ENCODE measurements around the gene NADK2. TPM values are rescaled to one million over a fixed set of nuclear protein-coding genes. Genes with fewer than 3 reads are reported as not detected.

Gene NADK2
- total and polyA plus RNA-seq, 4 donors, result 73.6 to 178 (median 88.0) TPM

DNA sequence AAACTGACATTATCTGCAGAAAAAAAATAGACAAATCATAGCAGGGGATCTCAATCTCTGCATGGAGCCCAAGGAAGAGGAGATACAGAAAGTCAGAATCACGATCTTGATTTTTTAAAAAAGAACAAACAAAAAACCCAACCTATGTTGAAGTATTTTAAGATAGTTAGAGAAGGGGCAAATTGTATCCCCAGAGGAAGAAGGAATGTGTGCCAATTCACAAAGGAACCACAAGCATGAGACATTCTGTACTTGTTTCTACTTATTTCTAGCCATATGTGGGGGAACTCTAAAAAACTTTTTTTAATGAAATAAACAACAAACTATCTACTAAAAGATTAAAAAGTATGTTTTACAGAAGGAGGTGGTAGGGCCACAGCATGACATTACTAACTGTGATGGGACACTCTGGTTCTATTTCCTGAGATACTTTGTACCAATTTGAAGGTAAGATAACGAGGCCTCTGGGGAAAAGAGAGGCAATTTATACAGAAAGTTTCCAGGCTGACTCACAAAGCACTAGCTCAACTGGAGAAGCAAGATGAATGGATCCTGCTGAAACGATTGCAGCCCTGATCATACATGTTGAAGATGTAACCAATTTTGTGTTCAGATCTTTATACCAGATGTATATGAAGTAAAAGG is 37.5 kb upstream of the NADK2 start:
- Histone ChIP-seq H3K27ac (ENCODE audit: low read depth in 1 of 2, low read length in 2 of 2) (no peak overlapping the region), H3K9ac (ENCODE audit: low read depth in 1 of 2, low read length in 2 of 2) (no peak overlapping the region), H3K36me3 (ENCODE audit: control insufficient read depth in 4 of 4, insufficient read depth in 3 of 4, low read depth in 1 of 4, low read length in 3 of 4) (no peaks in the 10 kb centered on the region), H3K4me1 (ENCODE audit: control insufficient read depth in 4 of 4, insufficient read depth in 4 of 4, low read length in 3 of 4) (peaks cover 3 to 17% (median 9%) of the 10 kb centered on the region in 4 donors), H3K27me3 (ENCODE audit: control insufficient read depth in 4 of 4, insufficient read depth in 4 of 4, low read length in 3 of 4) (no peaks in the 10 kb centered on the region), H3K4me3 (ENCODE audit: low read depth in 1 of 3, low read length in 3 of 3) (no peak overlapping the region), H3K9me3 (ENCODE audit: control insufficient read depth in 4 of 4, low read length in 3 of 4) (no peaks in the 10 kb centered on the region)
- DNase-seq (ENCODE audit: low spot score), result no peak
- TF ChIP-seq GABPA (IDR thresholded peaks at IDR 0.05 in 1 of 2, conservative IDR thresholded peaks at IDR 0.05 in 1 of 2) (no peak), JUND (IDR thresholded peaks at IDR 0.05) (no peak), RXRA (IDR thresholded peaks at IDR 0.05) (no peak), HNF4A (conservative IDR thresholded peaks at IDR 0.05) (no peak), MAX (IDR thresholded peaks at IDR 0.05) (no peak), YY1 (IDR thresholded peaks at IDR 0.05) (no peak)
- TF ChIP-seq, protein P1, sequence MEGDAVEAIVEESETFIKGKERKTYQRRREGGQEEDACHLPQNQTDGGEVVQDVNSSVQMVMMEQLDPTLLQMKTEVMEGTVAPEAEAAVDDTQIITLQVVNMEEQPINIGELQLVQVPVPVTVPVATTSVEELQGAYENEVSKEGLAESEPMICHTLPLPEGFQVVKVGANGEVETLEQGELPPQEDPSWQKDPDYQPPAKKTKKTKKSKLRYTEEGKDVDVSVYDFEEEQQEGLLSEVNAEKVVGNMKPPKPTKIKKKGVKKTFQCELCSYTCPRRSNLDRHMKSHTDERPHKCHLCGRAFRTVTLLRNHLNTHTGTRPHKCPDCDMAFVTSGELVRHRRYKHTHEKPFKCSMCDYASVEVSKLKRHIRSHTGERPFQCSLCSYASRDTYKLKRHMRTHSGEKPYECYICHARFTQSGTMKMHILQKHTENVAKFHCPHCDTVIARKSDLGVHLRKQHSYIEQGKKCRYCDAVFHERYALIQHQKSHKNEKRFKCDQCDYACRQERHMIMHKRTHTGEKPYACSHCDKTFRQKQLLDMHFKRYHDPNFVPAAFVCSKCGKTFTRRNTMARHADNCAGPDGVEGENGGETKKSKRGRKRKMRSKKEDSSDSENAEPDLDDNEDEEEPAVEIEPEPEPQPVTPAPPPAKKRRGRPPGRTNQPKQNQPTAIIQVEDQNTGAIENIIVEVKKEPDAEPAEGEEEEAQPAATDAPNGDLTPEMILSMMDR (IDR thresholded peaks at IDR 0.05; ENCODE audit: low read depth, low read length, missing input control), result no peak
- TF ChIP-seq, protein P2, sequence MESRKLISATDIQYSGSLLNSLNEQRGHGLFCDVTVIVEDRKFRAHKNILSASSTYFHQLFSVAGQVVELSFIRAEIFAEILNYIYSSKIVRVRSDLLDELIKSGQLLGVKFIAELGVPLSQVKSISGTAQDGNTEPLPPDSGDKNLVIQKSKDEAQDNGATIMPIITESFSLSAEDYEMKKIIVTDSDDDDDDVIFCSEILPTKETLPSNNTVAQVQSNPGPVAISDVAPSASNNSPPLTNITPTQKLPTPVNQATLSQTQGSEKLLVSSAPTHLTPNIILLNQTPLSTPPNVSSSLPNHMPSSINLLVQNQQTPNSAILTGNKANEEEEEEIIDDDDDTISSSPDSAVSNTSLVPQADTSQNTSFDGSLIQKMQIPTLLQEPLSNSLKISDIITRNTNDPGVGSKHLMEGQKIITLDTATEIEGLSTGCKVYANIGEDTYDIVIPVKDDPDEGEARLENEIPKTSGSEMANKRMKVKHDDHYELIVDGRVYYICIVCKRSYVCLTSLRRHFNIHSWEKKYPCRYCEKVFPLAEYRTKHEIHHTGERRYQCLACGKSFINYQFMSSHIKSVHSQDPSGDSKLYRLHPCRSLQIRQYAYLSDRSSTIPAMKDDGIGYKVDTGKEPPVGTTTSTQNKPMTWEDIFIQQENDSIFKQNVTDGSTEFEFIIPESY (IDR thresholded peaks at IDR 0.05), result no peak
- whole genome bisulfite sequencing, result 77% methylated on average over 3 of the region's 3 CpGs

DNA sequence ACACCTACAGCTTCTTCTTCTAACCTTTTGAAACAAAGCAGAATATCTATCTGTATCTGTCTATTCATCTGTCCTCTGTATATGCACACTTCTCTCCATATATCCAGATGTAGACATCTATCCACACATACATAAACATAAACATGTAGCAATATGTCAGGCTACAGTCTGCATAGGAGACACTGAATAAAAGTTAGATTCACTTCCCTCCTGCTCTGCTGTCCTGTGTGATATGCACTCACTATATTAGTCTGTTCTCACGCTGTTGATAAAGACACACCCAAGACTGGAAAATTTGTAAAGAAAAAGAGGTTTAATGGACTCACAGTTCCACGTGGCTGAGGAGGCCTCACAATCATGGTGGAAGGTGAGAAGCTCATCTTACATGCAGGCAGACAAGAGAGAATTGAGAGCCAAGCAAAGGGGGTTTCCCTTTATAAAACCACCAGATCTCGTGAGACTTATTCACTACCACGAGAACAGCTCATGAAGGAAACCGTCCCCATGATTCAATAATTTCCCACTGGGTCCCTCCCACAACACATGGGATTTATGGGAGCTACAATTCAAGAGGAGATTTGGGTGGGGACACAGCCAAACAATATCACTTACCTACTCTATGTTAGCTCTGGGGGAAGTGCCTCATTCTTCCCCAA is 35.9 kb upstream of the NADK2 start:
- Histone ChIP-seq H3K9ac (ENCODE audit: low read depth in 1 of 2, low read length in 2 of 2) (no peak overlapping the region), H3K4me3 (ENCODE audit: low read depth in 1 of 3, low read length in 3 of 3) (no peak overlapping the region), H3K9me3 (ENCODE audit: control insufficient read depth in 4 of 4, low read length in 3 of 4) (no peaks in the 10 kb centered on the region), H3K27ac (ENCODE audit: low read depth in 1 of 2, low read length in 2 of 2) (no peak overlapping the region), H3K27me3 (ENCODE audit: control insufficient read depth in 4 of 4, insufficient read depth in 4 of 4, low read length in 3 of 4) (no peaks in the 10 kb centered on the region), H3K4me1 (ENCODE audit: control insufficient read depth in 4 of 4, insufficient read depth in 4 of 4, low read length in 3 of 4) (peaks cover 3 to 25% (median 18%) of the 10 kb centered on the region in 4 donors), H3K36me3 (ENCODE audit: control insufficient read depth in 4 of 4, insufficient read depth in 3 of 4, low read depth in 1 of 4, low read length in 3 of 4) (no peaks in the 10 kb centered on the region)
- no peak for DNase-seq (ENCODE audit: low spot score)
- no peak for TF ChIP-seq JUND (IDR thresholded peaks at IDR 0.05)
- TF ChIP-seq, protein P2 (IDR thresholded peaks at IDR 0.05), result no peak
- TF ChIP-seq RAD21 (IDR thresholded peaks at IDR 0.05), result no peak
- 83% methylated on average over 5 of the region's 5 CpGs for WGBS
